Measurements from ENCODE around the gene HEG1.

The HEG1 gene

GRCh38 chr3:125019271-125019670 is 36.5 kb downstream of the HEG1 start:
- TF ChIP-seq, protein P1, sequence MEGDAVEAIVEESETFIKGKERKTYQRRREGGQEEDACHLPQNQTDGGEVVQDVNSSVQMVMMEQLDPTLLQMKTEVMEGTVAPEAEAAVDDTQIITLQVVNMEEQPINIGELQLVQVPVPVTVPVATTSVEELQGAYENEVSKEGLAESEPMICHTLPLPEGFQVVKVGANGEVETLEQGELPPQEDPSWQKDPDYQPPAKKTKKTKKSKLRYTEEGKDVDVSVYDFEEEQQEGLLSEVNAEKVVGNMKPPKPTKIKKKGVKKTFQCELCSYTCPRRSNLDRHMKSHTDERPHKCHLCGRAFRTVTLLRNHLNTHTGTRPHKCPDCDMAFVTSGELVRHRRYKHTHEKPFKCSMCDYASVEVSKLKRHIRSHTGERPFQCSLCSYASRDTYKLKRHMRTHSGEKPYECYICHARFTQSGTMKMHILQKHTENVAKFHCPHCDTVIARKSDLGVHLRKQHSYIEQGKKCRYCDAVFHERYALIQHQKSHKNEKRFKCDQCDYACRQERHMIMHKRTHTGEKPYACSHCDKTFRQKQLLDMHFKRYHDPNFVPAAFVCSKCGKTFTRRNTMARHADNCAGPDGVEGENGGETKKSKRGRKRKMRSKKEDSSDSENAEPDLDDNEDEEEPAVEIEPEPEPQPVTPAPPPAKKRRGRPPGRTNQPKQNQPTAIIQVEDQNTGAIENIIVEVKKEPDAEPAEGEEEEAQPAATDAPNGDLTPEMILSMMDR (conservative IDR thresholded peaks at IDR 0.05; ENCODE audit: low read depth, low read length) = no peak
- no peak for DNase-seq (ENCODE audit: low read depth)
- no peak overlapping the region for H3K4me3 ChIP-seq (ENCODE audit: low read length)

GRCh38 chr3:125017406-125017805 is 38.4 kb downstream of the HEG1 start:
- H3K4me3 ChIP-seq (ENCODE audit: low read length) = no peak overlapping the region
- DNase-seq (ENCODE audit: low read depth) = no peak
- TF ChIP-seq, protein P1 (conservative IDR thresholded peaks at IDR 0.05; ENCODE audit: low read depth, low read length) = no peak

- no peak overlapping the region for H3K4me3 ChIP-seq (ENCODE audit: low read length)
- TF ChIP-seq, protein P1 (conservative IDR thresholded peaks at IDR 0.05; ENCODE audit: low read depth, low read length) = no peak
- no peak for DNase-seq (ENCODE audit: low read depth)
Measured at GRCh38 chr3:125014570-125015179, 41.1 kb downstream of the HEG1 start.

DNA sequence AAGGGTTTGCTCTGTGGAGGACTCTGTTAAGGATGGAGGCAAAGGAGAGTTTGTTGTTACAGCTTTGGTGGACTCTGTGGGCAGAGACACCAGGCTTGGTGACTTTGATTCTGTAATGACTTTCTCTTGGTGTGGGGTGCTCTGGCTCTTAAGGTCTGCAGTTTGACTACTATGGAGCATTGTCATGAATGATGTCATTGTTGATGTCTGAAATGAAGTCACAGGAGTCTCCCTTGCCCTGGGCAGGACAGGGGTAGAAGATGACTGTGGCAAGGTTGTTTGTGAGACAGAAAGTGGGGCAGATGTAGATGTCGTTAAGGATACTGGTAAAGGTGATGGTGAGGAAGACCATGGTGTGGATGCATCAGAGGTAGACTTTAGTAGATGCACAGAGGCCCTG is 42.7 kb downstream of the HEG1 start:
- no peak overlapping the region for H3K4me3 ChIP-seq (ENCODE audit: low read length)
- TF ChIP-seq, protein P1 (conservative IDR thresholded peaks at IDR 0.05; ENCODE audit: low read depth, low read length) = no peak
- DNase-seq (ENCODE audit: low read depth) = no peak

- no peak overlapping the region for H3K4me3 ChIP-seq (ENCODE audit: low read length)
- TF ChIP-seq, protein P1 (conservative IDR thresholded peaks at IDR 0.05; ENCODE audit: low read depth, low read length) = no peak
- peak; percentile 98 for DNase-seq (ENCODE audit: low read depth)
Measured at GRCh38 chr3:125011941-125012340, 43.9 kb downstream of the HEG1 start.

- no peak overlapping the region for H3K4me3 ChIP-seq (ENCODE audit: low read length)
- TF ChIP-seq, protein P1 (conservative IDR thresholded peaks at IDR 0.05; ENCODE audit: low read depth, low read length) = no peak
- DNase-seq (ENCODE audit: low read depth) = no peak
Measured at GRCh38 chr3:125010393-125010792, 45.4 kb downstream of the HEG1 start.

GRCh38 chr3:125008766-125009165 is 47.0 kb downstream of the HEG1 start:
- H3K4me3 ChIP-seq (ENCODE audit: low read length) = no peak overlapping the region
- TF ChIP-seq, protein P1 (conservative IDR thresholded peaks at IDR 0.05; ENCODE audit: low read depth, low read length) = no peak
- no peak for DNase-seq (ENCODE audit: low read depth)

Data from retinal pigment epithelial cell (primary cell).